ENCODE measurements around the gene FBP2.

Gene FBP2

GRCh38 chr9:94602666-94603065 is 9.0 kb upstream of the FBP2 start (continued):
- TF ChIP-seq ATF2 (tag by site-specific recombination; IDR thresholded peaks at IDR 0.05; ENCODE audit: low read depth), result no peak
- no peak for TF ChIP-seq TCF7L2 (IDR thresholded peaks at IDR 0.05; ENCODE audit: borderline replicate concordance, low read depth, low read length)

- no peak overlapping the region for H3K27ac ChIP-seq (ENCODE audit: extremely low read depth, low read depth, low read length)
- no peak for TF ChIP-seq IKZF3 (tag by site-specific recombination; IDR thresholded peaks at IDR 0.05)
- no peak for TF ChIP-seq ZNF121 (tag by site-specific recombination; IDR thresholded peaks at IDR 0.05)
- no peak for TF ChIP-seq ZNF362 (tag by site-specific recombination; IDR thresholded peaks at IDR 0.05)
- TF ChIP-seq ZNF324 (tag by site-specific recombination; IDR thresholded peaks at IDR 0.05), result no peak
- no peak for TF ChIP-seq ZNF16 (tag by site-specific recombination; IDR thresholded peaks at IDR 0.05; ENCODE audit: low read depth)
- TF ChIP-seq EGR2 (tag by site-specific recombination; IDR thresholded peaks at IDR 0.05; ENCODE audit: low read depth), result no peak
- no peak for TF ChIP-seq PRDM6 (tag by site-specific recombination; IDR thresholded peaks at IDR 0.05)
- no peak for TF ChIP-seq ZNF416 (tag by site-specific recombination; IDR thresholded peaks at IDR 0.05)
- no peak for TF ChIP-seq ZEB2 (tag by site-specific recombination; IDR thresholded peaks at IDR 0.05)
- TF ChIP-seq ZNF280C (tag by site-specific recombination; IDR thresholded peaks at IDR 0.05), result no peak
- TF ChIP-seq ZNF596 (tag by site-specific recombination; IDR thresholded peaks at IDR 0.05), result no peak
- TF ChIP-seq ZNF544 (tag by site-specific recombination; IDR thresholded peaks at IDR 0.05), result no peak
- TF ChIP-seq MYNN (tag by site-specific recombination; IDR thresholded peaks at IDR 0.05; ENCODE audit: borderline replicate concordance), result no peak
- no peak for TF ChIP-seq ZNF792 (tag by site-specific recombination; IDR thresholded peaks at IDR 0.05)
- no peaks in the 10 kb centered on the region for H3K36me3 ChIP-seq (ENCODE audit: control insufficient read depth in 2 of 2, insufficient read depth in 1 of 2, low read length in 2 of 2)
- CTCF ChIA-PET, result interaction anchor here (0.6 to 1.0 kb wide), 3 partner anchors 10 to 531 kb away, joined by 3 to 4 read pairs (median 3); no protein-coding TSS in a partner anchor
- no peak overlapping the region for H3K4me3 ChIP-seq (ENCODE audit: low read depth, low read length)
- H3K9me3 ChIP-seq (ENCODE audit: control insufficient read depth, insufficient read depth, low read depth, low read length), result no peaks in the 10 kb centered on the region
- H3K4me1 ChIP-seq (ENCODE audit: control insufficient read depth, insufficient read depth, low read length), result no peaks in the 10 kb centered on the region
- POLR2A ChIA-PET, result no interaction called here
Measured at GRCh38 chr9:94600715-94601114, 7.1 kb upstream of the FBP2 start.

GRCh38 chr9:94600258-94600657 is 6.6 kb upstream of the FBP2 start:
- ChIA-PET CTCF (interaction anchor here (0.6 to 1.0 kb wide), 3 partner anchors 11 to 515 kb away, joined by 3 to 5 read pairs (median 4); no protein-coding TSS in a partner anchor), POLR2A (no interaction called here)
- no peaks in the 10 kb centered on the region for H3K4me1 ChIP-seq (ENCODE audit: control insufficient read depth, insufficient read depth, low read length)
- H3K4me3 ChIP-seq (ENCODE audit: low read depth, low read length), result no peak overlapping the region
- H3K36me3 ChIP-seq (ENCODE audit: control insufficient read depth in 2 of 2, insufficient read depth in 1 of 2, low read length in 2 of 2), result no peaks in the 10 kb centered on the region
- H3K27ac ChIP-seq (ENCODE audit: extremely low read depth, low read depth, low read length), result no peak overlapping the region
- no peaks in the 10 kb centered on the region for H3K9me3 ChIP-seq (ENCODE audit: control insufficient read depth, insufficient read depth, low read depth, low read length)
- TF ChIP-seq ZSCAN5A (tag by site-specific recombination; IDR thresholded peaks at IDR 0.05) (no peak), INSM2 (tag by site-specific recombination; IDR thresholded peaks at IDR 0.05) (no peak), ZNF639 (tag by site-specific recombination; IDR thresholded peaks at IDR 0.05) (no peak), ZNF214 (tag by site-specific recombination; IDR thresholded peaks at IDR 0.05; ENCODE audit: borderline replicate concordance) (no peak), ZNF501 (tag by site-specific recombination; IDR thresholded peaks at IDR 0.05) (no peak), ZNF521 (tag by site-specific recombination; IDR thresholded peaks at IDR 0.05) (no peak), ZNF366 (tag by site-specific recombination; conservative IDR thresholded peaks at IDR 0.05) (no peak)
